WTC11 (cell line): ENCODE measurements around the gene STIM2.

ENCODE experiments used
- ATF2 ChIP-seq: sonication (generic); formaldehyde crosslinking; IDR thresholded peaks from 2 replicates; pipeline ENCODE4 v1.8.1; 2022; ENCODE audit warnings: low read depth, missing genetic modification reagents, borderline replicate concordance
- ATF6 ChIP-seq: sonication (generic); formaldehyde crosslinking; IDR thresholded peaks from 2 replicates; pipeline ENCODE4 v1.8.1; 2023; ENCODE audit warnings: mild to moderate bottlenecking, missing genetic modification reagents
- CTCF ChIP-seq: fragments of 200-600 bp; IDR thresholded peaks from 2 replicates; pipeline ENCODE4 v1.8.0; 2022; ENCODE audit warnings: antibody characterized with exemption
- GABPB1 ChIP-seq: sonication (generic); formaldehyde crosslinking; IDR thresholded peaks from 2 replicates; pipeline ENCODE4 v1.8.1; 2023; ENCODE audit warnings: mild to moderate bottlenecking, missing genetic modification reagents
- KAT7 ChIP-seq: sonication (generic); formaldehyde crosslinking; IDR thresholded peaks from 2 replicates; pipeline ENCODE4 v1.8.1; 2023; ENCODE audit warnings: missing genetic modification reagents, mild to moderate bottlenecking, borderline replicate concordance
- ZNF219 ChIP-seq: sonication (generic); formaldehyde crosslinking; IDR thresholded peaks from 2 replicates; pipeline ENCODE4 v1.8.0; 2023; ENCODE audit warnings: missing genetic modification reagents, mild to moderate bottlenecking, borderline replicate concordance

GRCh38 chr4:26930964-26931363 lies 70.3 kb downstream of the STIM2 start:
- TF ChIP-seq CTCF (no peak), GABPB1 (CRISPR knock-in tag) (no peak), ZNF219 (CRISPR knock-in tag) (no peak), ATF2 (no peak), KAT7 (CRISPR knock-in tag) (no peak), ATF6 (CRISPR knock-in tag) (no peak)
